ENCODE data around the gene ANKFY1.

GRCh38 chr17:4258867-4259266 lies 4.9 kb downstream of the ANKFY1 start:
- no peak for TF ChIP-seq EZH2phosphoT487 (IDR thresholded peaks at IDR 0.05; ENCODE audit: insufficient read depth, low read depth)
- no peak for TF ChIP-seq EZH2 (IDR thresholded peaks at IDR 0.05; ENCODE audit: insufficient read depth, poor library complexity, severe bottlenecking)
